HEK293 (cell line): ENCODE results near the gene TSPAN9.

Experiments used
- CTCF ChIA-PET: fragments of 350-600 bp; formaldehyde crosslinking; extraction: SDS; loops from one replicate; lab custom pipeline; 2021; ENCODE audit warnings: antibody characterized with exemption; lab: Yijun Ruan, JAX
- POLR2A ChIA-PET: fragments of 300-600 bp; formaldehyde crosslinking; extraction: SDS; loops from one replicate; lab custom pipeline; 2020; ENCODE audit warnings: antibody characterized with exemption, inconsistent platforms; lab: Yijun Ruan, JAX
- H3K27ac ChIP-seq: fragments of 200-500 bp; sonication (Bioruptor generic); 2 replicates; pipeline ENCODE4 v1.5.1; 2014; ENCODE audit warnings: low read depth, low read length, control low read depth, inconsistent platforms; ENCODE audit errors: extremely low read depth
- H3K36me3 ChIP-seq, 2 experiments: fragments of 200-500 bp in 1 of 2; sonication (Bioruptor generic) in 1 of 2; 1 replicate in 1 of 2; 2 replicates in 1 of 2; pipeline ENCODE4 v1.5.1; 2014 to 2017; ENCODE audit warnings: inconsistent platforms in 2 of 2, low read length in 2 of 2; ENCODE audit not compliant: control insufficient read depth in 2 of 2, insufficient read depth in 1 of 2
- H3K4me1 ChIP-seq: fragments of 200-500 bp; sonication (Bioruptor generic); 2 replicates; pipeline ENCODE4 v1.5.1; 2014; ENCODE audit warnings: mild to moderate bottlenecking, low read length, inconsistent platforms; ENCODE audit not compliant: control insufficient read depth, insufficient read depth
- H3K4me3 ChIP-seq: 2 replicates; pipeline ENCODE4 v1.5.1; 2011; ENCODE audit warnings: low read depth, mild to moderate bottlenecking, control low read depth, low read length, moderate library complexity
- H3K9me3 ChIP-seq: fragments of 200-500 bp; sonication (Bioruptor generic); 2 replicates; pipeline ENCODE4 v1.5.1; 2014; ENCODE audit warnings: low read depth, low read length, inconsistent platforms; ENCODE audit not compliant: control insufficient read depth, insufficient read depth
- BCL11B ChIP-seq: fragments of 450-650 bp; formaldehyde crosslinking; IDR thresholded peaks from 2 replicates; pipeline ENCODE4 v1.5.1; 2016; ENCODE audit warnings: low read depth, missing biosample characterization, missing genetic modification characterization
- MZF1 ChIP-seq: fragments of 450-650 bp; formaldehyde crosslinking; IDR thresholded peaks from 2 replicates; pipeline ENCODE4 v1.5.1; 2017; ENCODE audit warnings: missing biosample characterization, missing genetic modification characterization, borderline replicate concordance
- SALL2 ChIP-seq: fragments of 450-650 bp; formaldehyde crosslinking; IDR thresholded peaks from 2 replicates; pipeline ENCODE4 v1.5.0; 2017; ENCODE audit warnings: missing biosample characterization, mild to moderate bottlenecking, missing genetic modification characterization, borderline replicate concordance
- SETDB1 ChIP-seq: IDR thresholded peaks from one replicate; pipeline ENCODE4 v1.6.1; 2017; ENCODE audit warnings: mild to moderate bottlenecking, low read length, moderate library complexity, mixed read lengths; ENCODE audit not compliant: insufficient read length
- TCF7L2 ChIP-seq: IDR thresholded peaks from 2 replicates; pipeline ENCODE4 v1.6.1; 2011; ENCODE audit warnings: low read depth, mild to moderate bottlenecking, inconsistent platforms, low read length, moderate library complexity, borderline replicate concordance
- WT1 ChIP-seq: fragments of 450-650 bp; formaldehyde crosslinking; IDR thresholded peaks from 2 replicates; pipeline ENCODE4 v1.5.1; 2016; ENCODE audit warnings: missing biosample characterization, missing genetic modification characterization
- ZFP69B ChIP-seq: fragments of 450-650 bp; formaldehyde crosslinking; IDR thresholded peaks from 2 replicates; pipeline ENCODE4 v1.5.1; 2016; ENCODE audit warnings: missing biosample characterization, missing genetic modification characterization
- ZNF112 ChIP-seq: fragments of 450-650 bp; formaldehyde crosslinking; IDR thresholded peaks from 2 replicates; pipeline ENCODE4 v1.5.0; 2017; ENCODE audit warnings: missing biosample characterization, missing genetic modification characterization
- ZNF140 ChIP-seq: fragments of 450-650 bp; formaldehyde crosslinking; IDR thresholded peaks from 2 replicates; pipeline ENCODE4 v1.5.1; 2016; ENCODE audit warnings: missing biosample characterization, missing genetic modification characterization
- ZNF2 ChIP-seq: fragments of 450-650 bp; formaldehyde crosslinking; IDR thresholded peaks from 2 replicates; pipeline ENCODE4 v1.5.1; 2016; ENCODE audit warnings: missing biosample characterization, missing genetic modification characterization
- ZNF274 ChIP-seq, 2 experiments: fragments of 200-500 bp in 1 of 2; fragments of 450-650 bp in 1 of 2; sonication (Bioruptor generic) in 1 of 2; formaldehyde crosslinking in 1 of 2; IDR thresholded peaks; 2 replicates each; pipeline versions ENCODE4 v1.5.1 to v1.6.1; 2014 to 2016; ENCODE audit warnings: borderline replicate concordance in 1 of 2, inconsistent platforms in 1 of 2, low read length in 1 of 2, missing biosample characterization in 1 of 2, missing genetic modification characterization in 1 of 2
- ZNF350 ChIP-seq: fragments of 450-650 bp; formaldehyde crosslinking; IDR thresholded peaks from 2 replicates; pipeline ENCODE4 v1.5.0; 2017; ENCODE audit warnings: missing biosample characterization, mild to moderate bottlenecking, missing genetic modification characterization
- ZNF366 ChIP-seq: fragments of 450-650 bp; formaldehyde crosslinking; conservative IDR thresholded peaks from 2 replicates; pipeline ENCODE4 v1.5.1; 2016; ENCODE audit warnings: missing biosample characterization, missing genetic modification characterization
- ZNF394 ChIP-seq: fragments of 450-650 bp; formaldehyde crosslinking; IDR thresholded peaks from 2 replicates; pipeline ENCODE4 v1.5.1; 2016; ENCODE audit warnings: missing biosample characterization, missing genetic modification characterization, mild to moderate bottlenecking, moderate library complexity, borderline replicate concordance
- ZNF423 ChIP-seq: fragments of 450-650 bp; formaldehyde crosslinking; IDR thresholded peaks from 2 replicates; pipeline ENCODE4 v1.5.1; 2016; ENCODE audit warnings: missing biosample characterization, missing genetic modification characterization
- ZNF426 ChIP-seq: fragments of 450-650 bp; formaldehyde crosslinking; IDR thresholded peaks from 2 replicates; pipeline ENCODE4 v1.5.1; 2017; ENCODE audit warnings: missing biosample characterization, missing genetic modification characterization, mild to moderate bottlenecking, inconsistent platforms, moderate library complexity
- ZNF544 ChIP-seq: fragments of 450-650 bp; formaldehyde crosslinking; IDR thresholded peaks from 2 replicates; pipeline ENCODE4 v1.5.0; 2017; ENCODE audit warnings: missing biosample characterization, missing genetic modification characterization
- ZNF623 ChIP-seq: fragments of 450-650 bp; formaldehyde crosslinking; IDR thresholded peaks from 2 replicates; pipeline ENCODE4 v1.5.1; 2016; ENCODE audit warnings: missing biosample characterization, missing genetic modification characterization
- ZNF624 ChIP-seq: fragments of 450-650 bp; formaldehyde crosslinking; IDR thresholded peaks from 2 replicates; pipeline ENCODE4 v1.5.1; 2017; ENCODE audit warnings: missing biosample characterization, missing genetic modification characterization
- ZNF629 ChIP-seq: fragments of 450-650 bp; formaldehyde crosslinking; IDR thresholded peaks from 2 replicates; pipeline ENCODE4 v1.5.1; 2017; ENCODE audit warnings: missing biosample characterization, missing genetic modification characterization
- ZNF677 ChIP-seq: fragments of 450-650 bp; IDR thresholded peaks from 2 replicates; pipeline ENCODE4 v1.5.0; 2018; ENCODE audit warnings: missing biosample characterization, mild to moderate bottlenecking, missing genetic modification characterization, moderate library complexity
- ZNF776 ChIP-seq: fragments of 450-650 bp; formaldehyde crosslinking; IDR thresholded peaks from 2 replicates; pipeline ENCODE4 v1.5.0; 2017; ENCODE audit warnings: missing biosample characterization, missing genetic modification characterization, borderline replicate concordance
- TF ChIP-seq, protein P1 (sequence below): fragments of 450-650 bp; formaldehyde crosslinking; IDR thresholded peaks from 2 replicates; pipeline ENCODE4 v1.5.1; 2016; ENCODE audit warnings: missing biosample characterization, missing genetic modification characterization
- TF ChIP-seq, protein P2 (sequence below): fragments of 450-650 bp; formaldehyde crosslinking; IDR thresholded peaks from 2 replicates; pipeline ENCODE4 v1.5.1; 2017; ENCODE audit warnings: missing biosample characterization, missing genetic modification characterization
- TF ChIP-seq, protein P3 (sequence below): fragments of 450-650 bp; formaldehyde crosslinking; IDR thresholded peaks from 2 replicates; pipeline ENCODE4 v1.5.1; 2016; ENCODE audit warnings: missing biosample characterization, missing genetic modification characterization
- TF ChIP-seq, protein P4 (sequence below): fragments of 450-650 bp; IDR thresholded peaks from 2 replicates; pipeline ENCODE4 v1.5.1; 2018; ENCODE audit warnings: missing biosample characterization, missing genetic modification characterization

TSPAN9 gene

DNA sequence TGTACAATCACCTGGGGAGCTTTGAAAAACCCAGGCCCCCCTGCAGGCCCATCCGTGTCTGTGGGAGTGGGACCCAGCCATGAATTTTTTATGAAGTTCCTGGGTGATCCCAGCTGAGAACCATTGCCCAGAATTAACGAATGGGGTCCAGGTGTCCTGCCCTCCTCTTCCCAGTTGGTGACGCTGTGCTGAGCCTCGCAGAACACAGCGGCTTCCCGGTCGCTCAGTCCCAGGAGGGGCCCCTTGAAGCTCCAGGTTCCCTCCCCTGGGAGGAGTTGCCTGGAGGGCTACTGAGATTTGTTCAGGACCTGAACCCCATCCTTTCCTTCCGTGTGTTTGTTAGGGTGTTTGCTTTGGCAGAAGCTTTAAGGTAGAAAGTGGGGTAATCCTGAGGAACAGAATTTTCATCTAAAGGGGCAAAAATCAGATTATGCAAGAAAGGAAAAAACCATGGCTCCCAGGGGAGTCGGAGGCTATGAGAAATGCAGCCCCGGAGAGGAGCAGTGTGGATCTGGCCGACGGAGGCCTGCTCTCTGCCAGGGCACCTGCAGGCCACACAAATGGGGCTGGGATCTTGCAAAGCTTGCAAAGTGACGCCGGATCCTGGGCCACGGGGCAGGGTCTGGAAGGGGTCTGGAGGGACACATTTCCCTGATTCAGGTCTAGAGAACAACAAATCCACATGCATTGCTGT, 249.1 kb downstream of the TSPAN9 start:
- ChIA-PET CTCF (interaction anchor here (0.6 to 2.5 kb wide), 3 partner anchors 16 to 28 kb away, joined by 3 to 10 read pairs (median 3); no protein-coding TSS in a partner anchor), POLR2A (no interaction called here)
- Histone ChIP-seq H3K9me3 (no peaks in the 10 kb centered on the region), H3K4me1 (no peaks in the 10 kb centered on the region), H3K27ac (no peak overlapping the region), H3K4me3 (no peak overlapping the region), H3K36me3 (no peaks in the 10 kb centered on the region)
- TF ChIP-seq ZNF140 (tag by site-specific recombination) (no peak), ZNF2 (tag by site-specific recombination) (no peak), ZNF623 (tag by site-specific recombination) (no peak), ZNF544 (tag by site-specific recombination) (no peak), ZNF112 (tag by site-specific recombination) (no peak), ZNF366 (tag by site-specific recombination) (no peak), ZNF423 (tag by site-specific recombination) (no peak), ZNF624 (tag by site-specific recombination) (no peak), ZNF776 (tag by site-specific recombination) (no peak), ZNF350 (no peak), ZNF426 (tag by site-specific recombination) (no peak)
- TF ChIP-seq, protein P1, sequence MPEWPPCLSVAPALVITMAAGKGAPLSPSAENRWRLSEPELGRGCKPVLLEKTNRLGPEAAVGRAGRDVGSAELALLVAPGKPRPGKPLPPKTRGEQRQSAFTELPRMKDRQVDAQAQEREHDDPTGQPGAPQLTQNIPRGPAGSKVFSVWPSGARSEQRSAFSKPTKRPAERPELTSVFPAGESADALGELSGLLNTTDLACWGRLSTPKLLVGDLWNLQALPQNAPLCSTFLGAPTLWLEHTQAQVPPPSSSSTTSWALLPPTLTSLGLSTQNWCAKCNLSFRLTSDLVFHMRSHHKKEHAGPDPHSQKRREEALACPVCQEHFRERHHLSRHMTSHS (tag by site-specific recombination): no peak

DNA sequence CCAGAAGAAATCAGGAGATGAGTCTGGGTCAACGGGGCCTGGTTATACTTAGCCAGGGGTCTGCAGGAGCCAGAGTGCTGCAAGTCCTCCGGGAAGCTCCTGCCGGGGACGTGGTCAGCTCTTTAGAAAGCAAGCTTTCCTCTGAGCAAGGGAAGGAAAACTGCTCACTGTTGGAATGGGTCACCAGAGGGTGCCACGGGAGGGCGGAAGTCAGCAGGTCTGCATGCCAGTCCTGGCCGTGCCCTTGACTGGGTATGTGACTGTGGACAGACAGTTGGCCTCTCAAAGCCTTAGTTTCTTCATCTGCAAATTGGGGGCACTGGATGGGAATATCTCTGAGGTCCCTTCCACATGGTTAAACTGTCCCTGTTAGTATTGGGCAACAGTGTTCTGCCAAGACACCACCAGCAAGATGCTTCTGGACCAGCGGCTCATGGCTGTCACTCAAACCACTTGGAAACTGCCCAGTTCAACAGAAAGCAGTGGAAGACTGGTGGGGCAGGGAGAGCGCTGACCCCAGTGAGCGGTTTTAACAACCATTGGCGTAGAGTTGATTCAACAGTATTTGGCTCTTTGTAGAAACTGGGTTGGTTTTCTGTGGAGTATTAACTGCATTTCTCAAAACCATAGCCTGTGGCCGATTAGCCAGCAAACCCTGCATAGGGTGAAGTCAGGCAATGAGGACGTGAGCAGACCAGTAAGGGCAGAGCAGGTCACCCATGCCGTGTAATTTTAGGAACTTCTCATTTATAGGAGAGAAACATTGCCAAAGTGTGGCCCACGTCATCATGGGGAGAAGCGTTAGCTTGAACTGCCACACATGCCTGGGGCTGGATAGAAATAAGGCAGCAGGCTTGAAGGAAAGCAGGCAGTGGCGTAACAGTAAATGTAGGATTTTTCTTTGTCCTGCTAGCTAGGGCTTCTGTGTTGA, 249.9 kb downstream of the TSPAN9 start:
- ChIA-PET POLR2A (no interaction called here), CTCF (interaction anchor here (0.6 to 2.5 kb wide), 3 partner anchors 15 to 29 kb away, joined by 3 to 10 read pairs (median 3); no protein-coding TSS in a partner anchor)
- TF ChIP-seq ZNF274 (IDR thresholded peaks at IDR 0.05; ENCODE audit: low read length): no peak
- no peak for TF ChIP-seq ZNF274 (tag by site-specific recombination; IDR thresholded peaks at IDR 0.05; ENCODE audit: borderline replicate concordance)
- TF ChIP-seq ZNF677 (tag by site-specific recombination): no peak
- TF ChIP-seq, protein P2, sequence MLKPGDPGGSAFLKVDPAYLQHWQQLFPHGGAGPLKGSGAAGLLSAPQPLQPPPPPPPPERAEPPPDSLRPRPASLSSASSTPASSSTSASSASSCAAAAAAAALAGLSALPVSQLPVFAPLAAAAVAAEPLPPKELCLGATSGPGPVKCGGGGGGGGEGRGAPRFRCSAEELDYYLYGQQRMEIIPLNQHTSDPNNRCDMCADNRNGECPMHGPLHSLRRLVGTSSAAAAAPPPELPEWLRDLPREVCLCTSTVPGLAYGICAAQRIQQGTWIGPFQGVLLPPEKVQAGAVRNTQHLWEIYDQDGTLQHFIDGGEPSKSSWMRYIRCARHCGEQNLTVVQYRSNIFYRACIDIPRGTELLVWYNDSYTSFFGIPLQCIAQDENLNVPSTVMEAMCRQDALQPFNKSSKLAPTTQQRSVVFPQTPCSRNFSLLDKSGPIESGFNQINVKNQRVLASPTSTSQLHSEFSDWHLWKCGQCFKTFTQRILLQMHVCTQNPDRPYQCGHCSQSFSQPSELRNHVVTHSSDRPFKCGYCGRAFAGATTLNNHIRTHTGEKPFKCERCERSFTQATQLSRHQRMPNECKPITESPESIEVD (tag by site-specific recombination): no peak
- no peak for TF ChIP-seq WT1 (tag by site-specific recombination)
- TF ChIP-seq ZNF629: no peak
- TF ChIP-seq MZF1 (tag by site-specific recombination): no peak
- no peak for TF ChIP-seq ZNF394 (tag by site-specific recombination)
- TF ChIP-seq SETDB1: no peak
- no peak for TF ChIP-seq BCL11B (tag by site-specific recombination)
- TF ChIP-seq, protein P3, sequence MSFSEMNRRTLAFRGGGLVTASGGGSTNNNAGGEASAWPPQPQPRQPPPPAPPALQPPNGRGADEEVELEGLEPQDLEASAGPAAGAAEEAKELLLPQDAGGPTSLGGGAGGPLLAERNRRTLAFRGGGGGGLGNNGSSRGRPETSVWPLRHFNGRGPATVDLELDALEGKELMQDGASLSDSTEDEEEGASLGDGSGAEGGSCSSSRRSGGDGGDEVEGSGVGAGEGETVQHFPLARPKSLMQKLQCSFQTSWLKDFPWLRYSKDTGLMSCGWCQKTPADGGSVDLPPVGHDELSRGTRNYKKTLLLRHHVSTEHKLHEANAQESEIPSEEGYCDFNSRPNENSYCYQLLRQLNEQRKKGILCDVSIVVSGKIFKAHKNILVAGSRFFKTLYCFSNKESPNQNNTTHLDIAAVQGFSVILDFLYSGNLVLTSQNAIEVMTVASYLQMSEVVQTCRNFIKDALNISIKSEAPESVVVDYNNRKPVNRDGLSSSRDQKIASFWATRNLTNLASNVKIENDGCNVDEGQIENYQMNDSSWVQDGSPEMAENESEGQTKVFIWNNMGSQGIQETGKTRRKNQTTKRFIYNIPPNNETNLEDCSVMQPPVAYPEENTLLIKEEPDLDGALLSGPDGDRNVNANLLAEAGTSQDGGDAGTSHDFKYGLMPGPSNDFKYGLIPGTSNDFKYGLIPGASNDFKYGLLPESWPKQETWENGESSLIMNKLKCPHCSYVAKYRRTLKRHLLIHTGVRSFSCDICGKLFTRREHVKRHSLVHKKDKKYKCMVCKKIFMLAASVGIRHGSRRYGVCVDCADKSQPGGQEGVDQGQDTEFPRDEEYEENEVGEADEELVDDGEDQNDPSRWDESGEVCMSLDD (tag by site-specific recombination): no peak
- no peak for TF ChIP-seq SALL2 (tag by site-specific recombination)
- TF ChIP-seq ZFP69B (tag by site-specific recombination): no peak
- TF ChIP-seq ZNF776 (tag by site-specific recombination): no peak
- TF ChIP-seq, protein P4, sequence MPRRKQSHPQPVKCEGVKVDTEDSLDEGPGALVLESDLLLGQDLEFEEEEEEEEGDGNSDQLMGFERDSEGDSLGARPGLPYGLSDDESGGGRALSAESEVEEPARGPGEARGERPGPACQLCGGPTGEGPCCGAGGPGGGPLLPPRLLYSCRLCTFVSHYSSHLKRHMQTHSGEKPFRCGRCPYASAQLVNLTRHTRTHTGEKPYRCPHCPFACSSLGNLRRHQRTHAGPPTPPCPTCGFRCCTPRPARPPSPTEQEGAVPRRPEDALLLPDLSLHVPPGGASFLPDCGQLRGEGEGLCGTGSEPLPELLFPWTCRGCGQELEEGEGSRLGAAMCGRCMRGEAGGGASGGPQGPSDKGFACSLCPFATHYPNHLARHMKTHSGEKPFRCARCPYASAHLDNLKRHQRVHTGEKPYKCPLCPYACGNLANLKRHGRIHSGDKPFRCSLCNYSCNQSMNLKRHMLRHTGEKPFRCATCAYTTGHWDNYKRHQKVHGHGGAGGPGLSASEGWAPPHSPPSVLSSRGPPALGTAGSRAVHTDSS (tag by site-specific recombination): no peak
- no peak for TF ChIP-seq TCF7L2

More for the DNA sequence above, 249.9 kb downstream of the TSPAN9 start:
- Histone ChIP-seq H3K4me1 (no peaks in the 10 kb centered on the region), H3K36me3 (no peaks in the 10 kb centered on the region), H3K4me3 (no peak overlapping the region), H3K27ac (no peak overlapping the region), H3K9me3 (no peaks in the 10 kb centered on the region)
